Muscle of leg (tissue), 11 donors: Measurements from ENCODE around the gene PTP4A2. TPM values are rescaled to one million over a fixed set of nuclear protein-coding genes. Genes with fewer than 3 reads are reported as not detected.

Experiments
- DNase-seq: peaks from one replicate; pipeline ENCODE4 v3.0.0; 2013
- H3K27ac ChIP-seq: one replicate; pipeline ENCODE4 v1.5.1; 2013; ENCODE audit warnings: mild to moderate bottlenecking, low read length, control low read depth
- H3K27me3 ChIP-seq: one replicate; pipeline ENCODE4 v1.6.1; 2013; ENCODE audit warnings: low read length; ENCODE audit not compliant: control insufficient read depth, insufficient read depth
- H3K36me3 ChIP-seq: one replicate; pipeline ENCODE4 v1.6.1; 2013; ENCODE audit warnings: low read length; ENCODE audit not compliant: control insufficient read depth, insufficient read depth
- H3K4me1 ChIP-seq: one replicate; pipeline ENCODE4 v1.6.1; 2013; ENCODE audit warnings: low read length; ENCODE audit not compliant: control insufficient read depth, insufficient read depth
- H3K4me3 ChIP-seq: one replicate; pipeline ENCODE4 v1.5.1; 2013; ENCODE audit warnings: low read length, control low read depth
- H3K9me3 ChIP-seq: replicated peaks from 2 replicates; pipeline ENCODE4 v1.6.1; 2013; ENCODE audit warnings: low read depth, low read length; ENCODE audit not compliant: control insufficient read depth
- WGBS: methylation state at CpG from one replicate; pipeline ENCODE4 v1.1.5; 2013; ENCODE audit warnings: missing lambda C conversion rate; ENCODE audit not compliant: insufficient coverage; 5-methylcytosine and 5-hydroxymethylcytosine counted together
- polyA plus RNA-seq, 8 donors: library from polyadenylated mRNA; unstranded; fragments of 120-200 nt; gene quantifications; one replicate each; pipeline versions ENCODE4 v1.2.1 to v1.2.3, GENCODE V29; 2013; ENCODE audit warnings: inconsistent platforms in 1 of 8, low replicate concordance in 1 of 8; ENCODE audit not compliant: insufficient read length in 8 of 8, insufficient read depth in 1 of 8
- total RNA-seq: library from RNA; stranded (reverse); fragments of 120-200 nt; gene quantifications from one replicate; pipeline ENCODE4 v1.2.4, GENCODE V29; 2013

PTP4A2 gene
- total and polyA plus RNA-seq, 9 donors = 147 to 260 (median 203) TPM

- H3K27me3 ChIP-seq = no peaks in the 10 kb centered on the region
- peaks cover 6% of the 10 kb centered on the region for H3K4me1 ChIP-seq
- no peaks in the 10 kb centered on the region for H3K36me3 ChIP-seq
- no peak overlapping the region for H3K4me3 ChIP-seq
- no peak for DNase-seq
- peaks cover 3% of the 10 kb centered on the region for H3K9me3 ChIP-seq
- no peak overlapping the region for H3K27ac ChIP-seq
- 94% methylated on average over 3 of the region's 11 CpGs for WGBS
These were observed 62.4 kb downstream of the PTP4A2 start for GRCh38 chr1:31875636-31876236.

GRCh38 chr1:31874942-31875341, 63.2 kb downstream of the PTP4A2 start:
- WGBS = no CpG with 5 or more reads among the region's 3 CpGs
- H3K36me3 ChIP-seq = no peaks in the 10 kb centered on the region
- no peak for DNase-seq
- H3K9me3 ChIP-seq = peaks cover 3% of the 10 kb centered on the region
- no peak overlapping the region for H3K27ac ChIP-seq
- H3K4me1 ChIP-seq = peaks cover 6% of the 10 kb centered on the region
- no peak overlapping the region for H3K4me3 ChIP-seq
- no peaks in the 10 kb centered on the region for H3K27me3 ChIP-seq

DNA sequence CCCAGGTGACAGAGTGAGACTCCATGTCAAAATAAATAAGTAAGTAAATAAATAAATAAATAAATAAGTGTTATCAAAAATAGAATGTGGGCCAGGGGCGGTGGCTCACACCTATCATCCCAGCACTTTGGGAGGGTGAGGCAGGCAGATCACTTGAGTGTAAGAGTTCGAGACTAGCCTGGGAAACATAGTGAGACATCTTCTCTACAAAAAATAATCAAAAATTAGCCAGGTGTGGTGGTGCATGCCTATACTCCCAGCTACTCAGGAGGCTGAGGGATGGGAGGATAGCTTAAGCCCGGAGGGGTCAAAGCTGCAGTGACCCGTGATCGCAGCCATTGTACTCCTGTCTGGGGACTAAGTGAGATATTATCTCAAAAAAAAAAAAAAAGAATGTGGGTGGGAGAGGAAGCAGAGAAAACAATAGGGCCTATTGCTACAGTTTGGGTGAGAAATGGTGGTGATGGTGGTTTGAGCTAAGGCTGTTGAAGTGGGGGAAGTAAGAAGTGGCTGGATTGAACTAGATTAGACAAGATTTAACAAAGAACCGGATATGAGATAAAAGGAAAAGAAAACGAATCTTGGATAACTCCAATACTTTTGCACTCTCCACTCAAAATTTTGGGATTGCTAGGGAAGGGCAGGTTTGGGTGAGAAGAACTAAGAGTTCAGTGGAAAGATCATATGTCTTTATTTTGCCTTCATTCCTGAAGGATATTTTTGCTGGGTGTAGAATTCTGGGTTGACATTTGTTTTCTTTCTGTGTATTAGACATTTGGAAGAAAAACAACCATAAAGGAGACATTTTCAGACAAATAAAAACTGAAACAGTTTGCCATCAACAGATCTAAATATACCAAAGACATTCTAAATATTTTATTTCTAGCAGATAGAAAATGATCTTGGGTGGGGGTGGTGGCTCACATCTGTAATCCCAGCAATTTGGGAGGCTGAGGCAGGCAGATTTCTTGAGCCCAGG, 65.2 kb downstream of the PTP4A2 start:
- DNase-seq = no peak
- peaks cover 2% of the 10 kb centered on the region for H3K4me1 ChIP-seq
- whole genome bisulfite sequencing = 62% methylated on average over 3 of the region's 7 CpGs
- peaks cover 3% of the 10 kb centered on the region for H3K9me3 ChIP-seq
- H3K4me3 ChIP-seq = no peak overlapping the region
- no peaks in the 10 kb centered on the region for H3K27me3 ChIP-seq
- no peaks in the 10 kb centered on the region for H3K36me3 ChIP-seq
- no peak overlapping the region for H3K27ac ChIP-seq

- WGBS = 72% methylated on average over 3 of the region's 3 CpGs
- Histone ChIP-seq H3K36me3 (no peaks in the 10 kb centered on the region), H3K4me1 (no peaks in the 10 kb centered on the region), H3K9me3 (peaks cover 3% of the 10 kb centered on the region), H3K4me3 (no peak overlapping the region), H3K27me3 (no peaks in the 10 kb centered on the region), H3K27ac (no peak overlapping the region)
- no peak for DNase-seq
These were observed 66.5 kb downstream of the PTP4A2 start for GRCh38 chr1:31871703-31872102.

DNA sequence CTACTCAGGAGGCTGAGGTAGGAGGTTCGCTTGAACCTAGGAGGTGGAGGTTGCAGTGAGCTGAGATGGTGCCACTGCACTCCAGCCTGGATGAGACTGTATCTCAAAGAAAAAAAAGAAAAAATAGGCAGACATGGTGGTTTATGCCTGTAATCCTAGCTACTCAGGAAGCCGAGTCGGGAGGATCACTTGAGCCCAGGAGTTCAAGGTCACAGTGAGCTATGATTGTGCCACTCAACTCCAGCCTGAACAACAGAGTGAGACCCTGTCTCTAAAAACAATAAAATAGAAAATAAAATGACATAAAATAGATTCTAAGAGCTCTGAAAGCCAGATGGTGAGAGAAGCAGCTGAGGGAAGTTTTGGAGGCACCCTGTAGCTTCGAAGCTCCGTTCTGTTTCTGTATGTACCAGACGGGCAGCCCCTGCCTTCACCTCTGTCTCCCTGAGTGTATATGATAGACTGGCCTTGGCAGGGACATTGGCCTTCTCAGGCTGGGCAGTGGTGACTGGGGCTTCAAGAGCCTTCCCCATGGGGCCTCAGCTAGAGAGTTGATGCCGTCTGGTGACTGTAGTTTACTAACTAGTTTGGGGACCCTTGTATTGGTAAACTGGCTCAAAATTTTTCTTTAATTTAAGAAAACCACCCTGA, 68.0 kb downstream of the PTP4A2 start:
- Histone ChIP-seq H3K27me3 (no peaks in the 10 kb centered on the region), H3K9me3 (peaks cover 3% of the 10 kb centered on the region), H3K36me3 (no peaks in the 10 kb centered on the region), H3K4me3 (no peak overlapping the region), H3K27ac (no peak overlapping the region), H3K4me1 (no peaks in the 10 kb centered on the region)
- WGBS = 93% methylated on average over 4 of the region's 7 CpGs
- DNase-seq = no peak

DNA sequence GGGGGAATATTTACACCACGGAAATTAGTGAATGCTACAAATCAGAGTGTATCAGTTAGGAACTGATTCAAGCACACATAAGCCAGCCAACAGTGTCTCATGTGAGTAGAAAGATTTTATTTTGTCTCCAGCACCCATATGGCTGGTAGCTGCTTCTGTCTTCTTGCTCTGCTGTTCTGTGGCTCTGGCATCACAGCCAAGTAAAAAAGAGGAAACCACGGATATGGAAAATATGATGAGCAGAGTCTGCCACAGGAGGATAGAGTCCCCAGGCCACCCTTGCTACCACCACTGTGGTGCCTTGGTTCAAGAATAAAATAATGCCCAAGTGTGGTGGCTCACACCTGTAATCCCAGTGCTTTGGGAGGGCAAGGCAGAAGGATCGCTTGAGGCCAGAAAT, 68.7 kb downstream of the PTP4A2 start:
- Histone ChIP-seq H3K4me1 (no peaks in the 10 kb centered on the region), H3K4me3 (no peak overlapping the region), H3K36me3 (no peaks in the 10 kb centered on the region), H3K9me3 (peaks cover 3% of the 10 kb centered on the region), H3K27ac (no peak overlapping the region), H3K27me3 (no peaks in the 10 kb centered on the region)
- peak; percentile 31 for DNase-seq
- WGBS = 40% methylated on average over 1 of the region's 3 CpGs

DNA sequence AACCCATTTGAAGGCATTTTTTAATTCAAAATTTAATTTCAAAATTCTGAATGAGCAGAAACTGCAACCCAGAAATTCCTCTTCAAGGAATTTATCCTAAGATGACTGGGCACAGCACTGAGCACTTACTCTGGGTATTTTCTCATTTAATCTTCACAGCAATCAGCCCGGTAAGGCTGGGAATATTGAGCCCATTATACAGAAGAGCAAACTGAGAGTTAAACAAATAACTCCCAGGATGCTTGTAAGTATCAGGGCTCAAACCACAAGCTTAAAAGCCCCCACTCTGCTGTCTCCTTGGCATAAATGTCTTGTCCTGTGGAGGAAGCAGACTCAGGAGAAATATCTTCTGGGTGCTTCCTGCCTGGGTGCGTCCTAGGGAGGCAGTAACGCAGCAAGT, 69.3 kb downstream of the PTP4A2 start:
- H3K27ac ChIP-seq = no peak overlapping the region
- peaks cover 2% of the 10 kb centered on the region for H3K27me3 ChIP-seq
- 66% methylated on average over 2 of the region's 3 CpGs for WGBS
- no peak overlapping the region for H3K4me3 ChIP-seq
- no peaks in the 10 kb centered on the region for H3K36me3 ChIP-seq
- H3K9me3 ChIP-seq = peaks cover 3% of the 10 kb centered on the region
- no peaks in the 10 kb centered on the region for H3K4me1 ChIP-seq
- DNase-seq = no peak

DNA sequence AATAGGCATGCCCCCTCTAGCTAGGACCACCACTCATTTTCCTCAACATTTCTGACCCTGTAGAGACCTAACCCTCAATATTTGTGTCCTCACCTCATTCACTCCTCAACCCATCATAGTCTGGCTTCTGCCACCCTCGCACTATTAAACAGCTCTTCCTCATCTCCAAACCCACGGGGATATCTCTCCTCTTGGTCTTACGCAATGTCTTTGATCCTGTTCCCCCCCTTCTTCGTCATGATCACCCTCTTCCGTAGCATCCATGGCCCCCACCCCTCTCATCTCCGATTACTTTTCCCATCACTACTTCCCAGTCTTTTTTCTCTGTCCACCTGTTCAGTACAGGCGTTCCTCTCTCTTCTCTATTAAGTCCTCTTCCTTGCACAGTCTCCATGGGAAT, 70.6 kb downstream of the PTP4A2 start:
- H3K27me3 ChIP-seq = peaks cover 2% of the 10 kb centered on the region
- 67% methylated on average over 7 of the region's 7 CpGs for WGBS
- no peaks in the 10 kb centered on the region for H3K4me1 ChIP-seq
- no peaks in the 10 kb centered on the region for H3K9me3 ChIP-seq
- H3K4me3 ChIP-seq = no peak overlapping the region
- H3K27ac ChIP-seq = no peak overlapping the region
- no peak for DNase-seq
- H3K36me3 ChIP-seq = no peaks in the 10 kb centered on the region

GRCh38 chr1:31866450-31867032, 71.6 kb downstream of the PTP4A2 start:
- no peak overlapping the region for H3K27ac ChIP-seq
- H3K9me3 ChIP-seq = no peaks in the 10 kb centered on the region
- WGBS = 64% methylated on average over 2 of the region's 5 CpGs
- H3K4me3 ChIP-seq = no peak overlapping the region
- H3K36me3 ChIP-seq = no peaks in the 10 kb centered on the region
- no peaks in the 10 kb centered on the region for H3K4me1 ChIP-seq
- H3K27me3 ChIP-seq = peaks cover 2% of the 10 kb centered on the region
- DNase-seq = no peak
